HG03159 (cell line): ENCODE results near the gene DHRS12.

Experiments used
- ATAC-seq: cut with Tn5 transposase; IDR thresholded peaks from one replicate; pipeline ENCODE4 v1.9.1; 2021; ENCODE audit warnings: mild to moderate bottlenecking, moderate library complexity; ENCODE audit not compliant: unreplicated experiment

DHRS12 gene

GRCh38 chr13:51731759-51732158 is 72.2 kb downstream of the DHRS12 start:
- ATAC-seq, result no peak

GRCh38 chr13:51730927-51731326 is 73.0 kb downstream of the DHRS12 start:
- no peak for ATAC-seq

GRCh38 chr13:51729866-51730553 is 74.0 kb downstream of the DHRS12 start:
- ATAC-seq, result no peak

GRCh38 chr13:51728972-51729371 is 75.0 kb downstream of the DHRS12 start:
- no peak for ATAC-seq

GRCh38 chr13:51728275-51728673 is 75.7 kb downstream of the DHRS12 start:
- ATAC-seq, result no peak

GRCh38 chr13:51727634-51728274 is 76.2 kb downstream of the DHRS12 start:
- ATAC-seq, result no peak

- ATAC-seq, result no peak
Observed at GRCh38 chr13:51726446-51727193, 77.3 kb downstream of the DHRS12 start.

- no peak for ATAC-seq
Observed at GRCh38 chr13:51724721-51725120, 79.2 kb downstream of the DHRS12 start.

GRCh38 chr13:51723529-51723928 is 80.4 kb downstream of the DHRS12 start:
- ATAC-seq, result no peak

GRCh38 chr13:51721496-51721895 is 82.5 kb downstream of the DHRS12 start:
- peak; percentile 83 for ATAC-seq

GRCh38 chr13:51719394-51719793 is 84.6 kb downstream of the DHRS12 start:
- no peak for ATAC-seq
